Mononuclear cell (primary cell): Measurements from ENCODE around the gene LPO. TPM values are rescaled to one million over a fixed set of nuclear protein-coding genes. Genes with fewer than 3 reads are reported as not detected.
A peak's percentile ranks its signal among the peaks of the same experiment; 100 is the strongest.

Experiments
- H3K27me3 ChIP-seq: 2 replicates; pipeline ENCODE4 v1.6.0; 2011; ENCODE audit warnings: low read length, control low read depth; ENCODE audit not compliant: insufficient read depth
- H3K4me1 ChIP-seq: 2 replicates; pipeline ENCODE4 v1.5.1; 2011; ENCODE audit warnings: mild to moderate bottlenecking, low read length, control low read depth; ENCODE audit not compliant: insufficient read depth
- H3K4me3 ChIP-seq: 2 replicates; pipeline ENCODE4 v1.5.1; 2011; ENCODE audit warnings: mild to moderate bottlenecking, low read length, moderate library complexity
- H3K9me3 ChIP-seq: 2 replicates; pipeline ENCODE4 v1.5.1; 2011; ENCODE audit warnings: low read depth, mild to moderate bottlenecking, control low read depth, low read length
- total RNA-seq: library from RNA; depleted of rRNA; stranded (reverse); fragments of >200 nt; gene quantifications from one replicate; pipeline ENCODE4 v1.2.3, GENCODE V29; 2012

The LPO gene
- total RNA-seq, 1 donor = not detected

DNA sequence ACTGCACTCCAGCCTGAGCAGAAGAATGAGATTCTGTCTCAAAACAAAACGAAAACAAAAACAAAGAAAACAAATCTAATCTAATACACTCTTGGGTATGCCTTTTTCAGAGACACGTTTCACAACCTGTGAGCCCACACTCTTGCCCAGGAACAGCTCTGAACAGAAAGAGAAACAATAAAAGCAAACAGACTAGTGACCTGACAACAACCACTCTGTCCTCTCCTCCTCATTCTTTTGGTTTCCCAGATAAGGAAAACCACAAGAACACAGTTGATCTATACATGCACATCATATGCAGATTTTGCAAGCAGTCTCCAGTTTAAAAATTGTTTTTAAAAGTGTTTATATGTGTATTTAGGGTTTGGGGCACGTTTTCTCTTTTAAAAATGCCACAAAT lies 20.6 kb upstream of the LPO start:
- Histone ChIP-seq H3K4me1 (peaks cover 17% of the 10 kb centered on the region), H3K4me3 (no peak overlapping the region), H3K9me3 (no peaks in the 10 kb centered on the region), H3K27me3 (no peaks in the 10 kb centered on the region)

DNA sequence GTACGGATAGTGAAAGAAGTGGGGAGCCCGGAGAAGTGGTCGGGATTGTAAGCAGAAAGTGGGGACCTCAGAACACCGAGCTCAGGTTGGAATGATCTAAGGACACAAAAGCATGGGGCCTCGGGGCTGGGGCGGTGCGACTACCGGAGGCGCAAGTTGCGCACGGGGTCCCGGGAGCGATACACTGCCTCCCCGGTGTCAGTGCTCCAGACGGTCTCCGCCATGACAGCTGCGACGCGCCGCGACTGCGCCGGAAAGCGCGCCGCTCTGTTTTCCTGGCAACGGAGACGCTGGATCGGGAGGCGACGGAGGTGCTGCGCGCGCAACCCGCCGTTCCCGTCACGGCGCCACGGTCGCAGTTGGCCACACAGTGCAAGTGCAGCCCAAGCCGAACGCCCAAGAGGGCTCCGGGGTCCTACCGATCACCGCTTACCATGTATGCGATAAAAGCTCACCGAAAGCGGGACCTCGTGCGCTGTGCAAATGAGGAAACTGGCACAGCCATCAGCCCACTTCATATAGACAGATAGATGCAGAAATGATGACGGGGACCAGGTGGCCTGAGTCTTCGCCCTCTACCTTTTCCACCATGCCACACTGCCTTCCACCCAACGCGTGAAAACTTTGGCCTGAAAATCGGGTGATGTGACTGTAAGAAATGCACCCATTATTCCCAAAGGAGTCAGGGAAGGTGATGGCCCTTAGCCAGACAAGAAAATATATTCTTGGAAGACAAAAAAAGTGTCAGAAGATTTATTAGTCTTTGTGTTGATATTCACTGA lies 19.2 kb upstream of the LPO start, which contains the start of gene MKS1:
TSS of gene MKS1 (minus strand) at position 249 of the 782 bp plus-strand sequence. CDS start at position 224, 25 bp downstream.
- Histone ChIP-seq H3K9me3 (no peaks in the 10 kb centered on the region), H3K4me1 (peaks cover 17% of the 10 kb centered on the region), H3K27me3 (no peaks in the 10 kb centered on the region), H3K4me3 (peak within 1 kb of the TSS; percentile 75)

DNA sequence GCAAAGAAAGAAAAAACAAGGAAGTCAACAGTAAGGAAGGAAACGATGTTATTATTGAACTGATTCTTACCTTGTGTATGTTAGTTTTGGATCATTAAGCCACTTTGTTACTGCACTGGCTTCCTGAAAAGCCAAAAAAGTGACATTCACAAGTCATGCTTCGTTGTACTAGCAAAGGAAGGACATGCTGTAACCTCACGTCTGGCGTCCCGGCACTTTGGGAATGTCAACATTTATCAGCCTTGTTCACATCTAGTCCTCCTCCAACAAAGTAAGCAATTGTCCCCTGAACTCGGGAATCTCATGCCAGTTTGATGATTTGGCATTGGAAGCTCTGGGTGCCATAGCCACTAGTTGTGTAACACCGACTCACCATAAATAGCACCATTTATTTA lies 18.6 kb upstream of the LPO start:
- peak overlapping the region; percentile 75 for H3K4me3 ChIP-seq
- peaks cover 17% of the 10 kb centered on the region for H3K4me1 ChIP-seq
- H3K9me3 ChIP-seq = no peaks in the 10 kb centered on the region
- H3K27me3 ChIP-seq = no peaks in the 10 kb centered on the region

DNA sequence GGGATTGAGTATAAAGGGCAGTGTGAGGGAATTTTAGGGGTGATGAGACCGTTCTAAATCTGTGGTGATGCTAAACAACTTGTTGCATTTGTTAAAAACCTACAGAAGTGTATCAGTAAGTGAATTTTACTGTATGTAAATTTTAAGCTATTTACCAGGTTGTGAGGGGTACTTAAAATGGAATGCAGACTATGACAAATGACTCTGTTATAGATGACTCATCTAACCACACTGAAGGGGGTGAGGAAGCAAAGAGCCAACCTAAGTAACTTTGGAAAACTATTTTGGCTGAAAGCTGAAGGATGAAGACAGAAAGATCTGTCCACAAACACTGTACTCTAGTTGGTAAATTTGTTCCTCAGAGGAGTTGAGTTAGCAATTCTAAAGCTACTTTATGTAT lies 14.1 kb upstream of the LPO start:
- peaks cover 2% of the 10 kb centered on the region for H3K27me3 ChIP-seq
- peaks cover 10% of the 10 kb centered on the region for H3K4me1 ChIP-seq
- no peak overlapping the region for H3K4me3 ChIP-seq
- no peaks in the 10 kb centered on the region for H3K9me3 ChIP-seq

DNA sequence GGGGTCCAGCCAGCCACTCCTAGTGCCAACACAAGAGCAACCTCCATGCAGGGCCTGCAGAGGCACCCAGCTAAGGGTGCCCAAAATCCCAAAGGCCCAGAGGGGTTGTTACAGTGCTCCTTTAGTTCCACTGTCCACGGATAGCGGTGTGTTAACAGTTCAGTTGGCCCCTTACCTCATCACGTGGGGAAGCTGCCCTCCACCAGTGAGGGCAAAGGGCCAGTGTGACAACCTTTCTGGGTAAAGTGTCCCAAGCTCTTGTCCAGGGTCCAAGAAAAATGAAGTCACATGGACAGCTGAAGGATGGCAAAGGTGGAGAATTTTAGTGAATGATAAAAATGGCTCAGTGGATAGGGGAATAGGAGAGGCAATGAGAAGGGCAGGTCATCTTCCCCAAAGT lies 10.7 kb upstream of the LPO start:
- Histone ChIP-seq H3K27me3 (peaks cover 4% of the 10 kb centered on the region), H3K4me3 (no peak overlapping the region), H3K9me3 (no peaks in the 10 kb centered on the region), H3K4me1 (peaks cover 12% of the 10 kb centered on the region)

DNA sequence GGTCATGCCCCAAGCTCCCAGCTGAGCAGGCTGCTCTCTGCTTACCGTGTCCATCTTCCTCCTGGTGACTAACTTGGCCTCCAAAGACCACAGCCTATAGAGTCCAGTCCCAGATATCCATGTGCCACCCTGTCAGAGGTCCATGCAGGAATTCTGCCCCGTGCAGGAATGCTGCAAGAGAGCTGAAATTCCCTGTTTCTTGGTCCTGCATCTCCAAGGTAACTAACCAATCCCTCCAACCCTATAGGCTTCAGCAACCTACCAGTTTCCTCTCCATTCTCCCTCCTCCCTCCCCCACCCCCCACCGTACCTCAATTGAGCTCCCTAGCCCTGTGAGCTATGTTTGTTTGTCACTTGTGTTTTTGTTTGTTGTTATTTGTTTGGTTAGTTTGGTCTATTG lies 9.7 kb upstream of the LPO start:
- no peaks in the 10 kb centered on the region for H3K9me3 ChIP-seq
- H3K4me1 ChIP-seq = peaks cover 19% of the 10 kb centered on the region
- H3K27me3 ChIP-seq = peaks cover 4% of the 10 kb centered on the region
- no peak overlapping the region for H3K4me3 ChIP-seq

DNA sequence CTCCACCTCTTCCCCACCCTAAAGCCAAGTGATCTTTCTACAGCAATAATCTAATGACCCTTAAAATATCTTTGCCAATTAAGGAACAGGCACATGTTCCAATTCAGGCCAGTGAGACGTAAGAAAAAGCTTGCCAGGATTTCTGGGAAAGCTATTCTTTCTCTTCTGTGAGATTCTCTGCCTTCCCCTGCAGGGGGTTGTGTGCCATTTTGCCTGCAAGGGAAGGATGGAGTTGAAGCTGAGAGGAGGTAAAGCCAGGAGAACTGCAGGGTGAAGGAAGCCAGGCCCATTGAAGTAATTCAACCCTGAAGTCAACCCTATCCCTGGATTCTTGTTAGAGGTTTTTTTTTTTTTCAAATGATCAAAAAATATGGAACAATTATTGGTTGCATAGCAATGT lies 9.0 kb upstream of the LPO start:
- H3K4me3 ChIP-seq = no peak overlapping the region
- H3K4me1 ChIP-seq = peaks cover 21% of the 10 kb centered on the region
- H3K27me3 ChIP-seq = peaks cover 6% of the 10 kb centered on the region
- no peaks in the 10 kb centered on the region for H3K9me3 ChIP-seq

DNA sequence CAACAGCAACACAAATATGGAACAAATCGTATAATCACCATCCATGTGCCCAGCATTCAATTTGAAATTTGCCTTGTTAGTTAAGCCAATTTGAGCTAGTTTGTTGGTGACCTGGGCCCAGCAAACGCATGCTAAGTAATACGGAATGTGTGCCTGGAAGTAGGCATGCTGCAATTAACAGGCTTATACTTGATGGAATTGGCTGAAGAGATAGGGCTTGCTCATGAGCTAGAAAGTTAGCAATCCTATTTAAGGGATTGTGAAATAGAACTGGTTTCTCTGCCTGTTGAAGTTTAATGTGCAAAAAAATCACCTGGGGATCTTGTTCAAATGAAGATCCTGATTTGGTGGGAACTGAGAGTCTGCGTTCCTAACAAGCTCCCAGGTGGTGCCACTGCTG lies 8.5 kb upstream of the LPO start:
- H3K4me1 ChIP-seq = peaks cover 21% of the 10 kb centered on the region
- no peaks in the 10 kb centered on the region for H3K9me3 ChIP-seq
- peaks cover 10% of the 10 kb centered on the region for H3K27me3 ChIP-seq
- H3K4me3 ChIP-seq = no peak overlapping the region

DNA sequence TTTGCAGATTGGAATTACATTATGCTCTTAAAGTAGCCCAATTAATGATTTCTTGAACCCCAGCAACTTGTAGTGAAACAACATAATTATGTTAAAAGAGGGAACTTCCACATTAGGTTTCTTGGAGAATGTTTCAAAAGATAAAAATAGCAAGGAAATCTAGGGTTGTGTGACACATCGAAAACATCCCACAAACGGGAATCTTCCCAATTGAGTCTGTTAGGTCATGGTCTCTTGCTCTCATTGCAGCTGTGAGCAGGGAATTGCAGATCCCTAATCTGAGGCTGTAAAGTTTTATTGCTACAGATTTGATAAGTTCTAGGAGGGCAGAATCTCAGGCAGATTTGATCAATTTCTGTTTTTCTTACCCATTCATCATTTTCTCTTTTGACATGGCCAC lies 6.7 kb upstream of the LPO start:
- H3K4me3 ChIP-seq = no peak overlapping the region

DNA sequence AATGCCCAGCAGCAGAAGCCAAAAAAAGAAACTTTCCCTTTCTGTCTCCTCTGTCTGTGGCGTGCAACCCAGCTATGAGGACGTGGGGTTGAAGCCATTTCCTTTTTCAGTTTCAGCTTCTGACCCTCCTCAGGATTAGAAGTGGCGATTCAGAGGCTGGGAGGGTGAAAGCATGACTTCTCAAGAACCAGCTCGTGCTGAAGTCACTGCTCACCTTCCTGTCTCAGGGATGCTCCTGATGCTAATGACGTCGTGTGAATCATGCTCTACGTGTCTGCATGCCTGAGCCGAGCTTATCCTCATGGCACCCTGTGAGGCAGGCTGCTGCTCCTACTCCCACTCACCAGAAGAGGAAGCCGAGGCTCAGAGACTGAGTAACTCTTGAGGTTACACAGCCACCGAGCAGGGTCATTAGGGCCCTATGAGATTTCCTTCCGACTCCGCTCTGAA lies 5.7 kb upstream of the LPO start:
- Histone ChIP-seq H3K27me3 (peaks cover 21% of the 10 kb centered on the region), H3K9me3 (no peaks in the 10 kb centered on the region), H3K4me3 (no peak overlapping the region), H3K4me1 (peaks cover 21% of the 10 kb centered on the region)

More for the DNA sequence above, 6.7 kb upstream of the LPO start:
- Histone ChIP-seq H3K27me3 (peaks cover 20% of the 10 kb centered on the region), H3K4me1 (peaks cover 21% of the 10 kb centered on the region), H3K9me3 (no peaks in the 10 kb centered on the region)

DNA sequence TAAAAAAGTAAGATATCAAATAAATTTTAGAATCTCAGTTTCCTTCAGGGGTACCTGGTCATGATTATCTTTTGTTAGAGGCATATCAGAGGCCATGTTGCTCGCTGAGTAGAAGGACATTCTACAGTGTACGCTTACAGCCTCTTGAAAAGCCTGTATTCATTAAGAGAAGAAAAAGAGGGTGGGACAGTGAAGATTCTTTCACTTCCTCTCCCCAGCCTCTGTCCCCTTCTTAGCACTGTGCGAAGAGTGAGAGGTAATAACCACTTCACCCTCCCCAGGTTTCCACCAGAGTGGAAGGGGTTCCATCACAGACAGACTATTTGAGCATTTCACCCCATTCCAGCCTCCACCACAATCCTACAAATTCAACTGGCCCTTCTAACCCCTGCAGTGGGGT lies 4.8 kb upstream of the LPO start:
- peaks cover 21% of the 10 kb centered on the region for H3K4me1 ChIP-seq
- H3K4me3 ChIP-seq = no peak overlapping the region
- H3K27me3 ChIP-seq = peaks cover 21% of the 10 kb centered on the region
- no peaks in the 10 kb centered on the region for H3K9me3 ChIP-seq

DNA sequence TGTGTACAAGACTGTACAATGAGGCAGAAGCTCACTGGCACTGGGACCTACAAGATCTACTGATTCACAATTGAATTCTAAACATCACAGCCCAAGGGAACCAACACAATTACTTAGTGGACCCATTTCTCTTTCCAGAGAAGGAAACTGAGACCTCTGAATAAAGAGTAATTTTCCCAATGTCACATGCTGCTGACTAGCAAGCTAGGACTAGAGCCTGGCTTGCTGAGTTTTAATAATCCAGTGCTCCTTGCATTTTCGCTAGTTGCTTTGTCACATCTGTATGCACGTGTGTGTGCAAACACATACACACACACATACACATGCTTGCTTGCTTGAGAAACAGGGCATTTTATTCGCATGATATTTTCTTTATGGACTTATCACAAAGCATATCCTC lies 3.9 kb upstream of the LPO start:
- Histone ChIP-seq H3K27me3 (peaks cover 18% of the 10 kb centered on the region), H3K9me3 (no peaks in the 10 kb centered on the region), H3K4me1 (peaks cover 21% of the 10 kb centered on the region), H3K4me3 (no peak overlapping the region)

DNA sequence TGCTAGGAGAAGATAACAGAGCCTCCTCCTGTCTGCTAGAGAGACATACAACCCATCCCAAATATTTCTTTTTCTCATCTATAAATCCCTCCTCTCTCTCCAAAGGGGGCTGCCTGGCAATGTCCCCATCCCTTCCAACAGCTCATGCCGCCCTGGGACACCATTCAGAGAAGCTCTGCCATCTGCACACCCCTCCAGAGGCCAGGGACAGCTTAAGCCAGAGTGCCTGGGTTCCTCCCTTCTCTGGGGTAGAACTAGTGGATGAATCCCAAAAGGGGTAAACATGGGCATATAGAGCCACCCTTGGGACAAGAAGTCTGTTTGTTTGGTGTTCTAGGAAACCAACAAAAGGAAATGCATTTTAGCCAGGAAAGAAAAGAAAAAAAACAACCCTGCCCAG lies 2.6 kb upstream of the LPO start:
- Histone ChIP-seq H3K4me1 (peaks cover 21% of the 10 kb centered on the region), H3K4me3 (no peak overlapping the region), H3K9me3 (no peaks in the 10 kb centered on the region), H3K27me3 (peaks cover 23% of the 10 kb centered on the region)

DNA sequence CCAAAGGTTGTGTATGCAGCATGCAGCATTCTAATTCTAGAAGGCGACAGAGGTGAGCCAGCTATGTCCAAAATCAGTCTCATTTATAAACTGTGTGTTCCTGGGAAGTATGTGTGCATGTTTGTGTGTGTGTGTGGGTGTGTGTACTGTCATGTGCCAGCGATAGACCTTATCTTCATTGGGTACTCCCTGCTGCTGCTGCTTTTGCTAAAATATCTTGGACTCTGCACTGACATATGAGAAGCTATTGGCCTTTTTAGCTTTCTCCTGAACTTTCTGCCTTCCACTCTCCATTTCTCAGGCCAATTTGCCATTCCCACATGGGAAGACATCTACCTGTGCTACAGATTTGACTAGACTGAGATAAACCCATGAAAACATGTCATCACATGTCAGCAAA lies 2.0 kb upstream of the LPO start:
- Histone ChIP-seq H3K4me1 (peaks cover 21% of the 10 kb centered on the region), H3K9me3 (no peaks in the 10 kb centered on the region), H3K4me3 (no peak overlapping the region), H3K27me3 (peaks cover 23% of the 10 kb centered on the region)

DNA sequence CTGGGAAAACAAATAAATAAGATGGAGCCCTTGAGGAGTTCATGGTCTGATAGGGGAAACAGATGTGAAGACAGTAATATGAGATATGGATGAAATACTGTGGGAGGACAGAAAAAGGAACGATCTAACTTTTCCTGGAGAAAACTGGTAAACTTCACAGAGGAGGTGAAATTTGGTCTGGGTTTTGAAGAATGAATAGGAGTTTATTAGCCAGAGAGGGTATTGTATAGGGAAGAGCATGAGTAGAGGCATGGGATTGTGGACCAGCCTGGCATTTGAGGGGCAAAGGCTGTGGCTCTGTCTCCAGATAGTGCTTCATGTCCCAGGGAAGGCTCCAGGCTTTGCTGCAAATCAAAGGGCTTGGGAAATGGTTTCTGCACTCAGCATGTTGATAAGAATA lies 1.6 kb downstream of the LPO start:
- Histone ChIP-seq H3K4me3 (no peak overlapping the region), H3K9me3 (no peaks in the 10 kb centered on the region), H3K27me3 (peaks cover 25% of the 10 kb centered on the region), H3K4me1 (no peaks in the 10 kb centered on the region)

DNA sequence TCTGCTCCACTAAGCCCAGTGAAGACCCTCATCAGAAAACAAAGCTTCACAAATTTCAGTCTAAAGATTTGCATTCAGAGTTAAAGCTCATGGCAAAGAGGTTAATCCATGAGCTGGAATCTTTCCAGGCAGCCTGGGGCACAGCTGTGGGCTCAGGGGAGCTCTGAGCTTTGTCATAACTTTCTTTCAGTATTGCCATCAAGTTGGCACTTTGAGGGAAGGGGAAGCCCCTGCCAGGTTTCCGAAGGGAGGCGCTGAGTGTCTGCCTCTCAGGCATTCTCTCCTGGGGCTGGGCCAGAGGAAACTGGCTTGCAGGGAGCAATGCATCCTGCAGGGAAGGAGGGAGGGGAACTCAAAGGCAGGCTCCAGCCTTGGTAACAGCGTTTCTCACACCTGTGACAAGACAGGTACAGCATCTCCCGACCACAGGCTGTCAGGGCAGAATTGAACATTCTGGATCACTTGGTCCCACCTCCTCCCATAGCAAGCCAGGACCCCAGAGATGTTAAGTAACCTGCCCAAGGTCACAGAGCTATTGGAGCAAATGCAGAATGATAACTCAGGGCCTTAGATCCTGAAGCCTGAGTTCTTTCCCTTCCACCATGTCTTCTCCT lies 3.9 kb downstream of the LPO start:
- Histone ChIP-seq H3K4me1 (no peaks in the 10 kb centered on the region), H3K9me3 (no peaks in the 10 kb centered on the region), H3K4me3 (no peak overlapping the region), H3K27me3 (peaks cover 16% of the 10 kb centered on the region)
